HepG2 (cell line): ENCODE results near the gene PAPOLA. TPM values are rescaled to one million over a fixed set of nuclear protein-coding genes. Genes with fewer than 3 reads are reported as not detected.

Experiments used
- CC2D1A ChIP-seq: sonication (generic); formaldehyde crosslinking; IDR thresholded peaks from 2 replicates; pipeline ENCODE4 v1.8.1; 2023; ENCODE audit warnings: mild to moderate bottlenecking, missing genetic modification reagents
- FOXO1 ChIP-seq: sonication (generic); formaldehyde crosslinking; IDR thresholded peaks from 2 replicates; pipeline ENCODE4 v1.4.0; 2020; ENCODE audit warnings: missing genetic modification reagents
- TMF1 ChIP-seq: sonication (generic); formaldehyde crosslinking; IDR thresholded peaks from 2 replicates; pipeline ENCODE4 v1.8.1; 2022; ENCODE audit warnings: low read depth, missing genetic modification reagents
- ZNF326 ChIP-seq: sonication (generic); formaldehyde crosslinking; IDR thresholded peaks from 2 replicates; pipeline ENCODE4 v1.4.0; 2020; ENCODE audit warnings: missing genetic modification reagents, borderline replicate concordance
- ZNF367 ChIP-seq: sonication (generic); formaldehyde crosslinking; IDR thresholded peaks from 2 replicates; pipeline ENCODE4 v1.4.0; 2020; ENCODE audit warnings: missing genetic modification reagents, borderline replicate concordance
- ZNF441 ChIP-seq: sonication (generic); formaldehyde crosslinking; IDR thresholded peaks from 2 replicates; pipeline ENCODE4 v1.7.0; 2021; ENCODE audit warnings: missing genetic modification reagents, borderline replicate concordance
- ZNF550 ChIP-seq: sonication (generic); formaldehyde crosslinking; IDR thresholded peaks from 2 replicates; pipeline ENCODE4 v1.4.0; 2020; ENCODE audit warnings: mild to moderate bottlenecking, missing genetic modification reagents, borderline replicate concordance
- polyA plus RNA-seq, 8 experiments: library from polyadenylated mRNA; depleted of rRNA in 3 of 8; stranded (reverse) in 7 of 8; unstranded in 1 of 8; fragments of >200 nt; fragmentation: Illumina TruSeq in 4 of 8; extraction: Trizol in 4 of 8; gene quantifications; 2 replicates each; pipeline versions ENCODE4 v1.2.1 to v1.2.3, GENCODE V29; 2011 to 2016; ENCODE audit warnings: low read depth in 4 of 8, missing spikeins in 1 of 8, mixed read lengths in 1 of 8; ENCODE audit not compliant: insufficient read depth in 1 of 8
- total RNA-seq, 5 experiments: library from RNA; depleted of rRNA; stranded (reverse); fragments of >200 nt; fragmentation: Illumina TruSeq; extraction: Trizol; gene quantifications; 2 replicates each; pipeline ENCODE4 v1.2.3, GENCODE V29; 2016; ENCODE audit warnings: low read depth in 1 of 5
- TF ChIP-seq, protein P1 (sequence below): sonication (generic); formaldehyde crosslinking; IDR thresholded peaks from 2 replicates; pipeline ENCODE4 v1.4.0; 2020; ENCODE audit warnings: missing genetic modification reagents, low read depth, mild to moderate bottlenecking, borderline replicate concordance
- TF ChIP-seq, protein P2 (sequence below): sonication (generic); formaldehyde crosslinking; conservative IDR thresholded peaks from 2 replicates; pipeline ENCODE4 v1.4.0; 2020; ENCODE audit warnings: missing genetic modification reagents
- TF ChIP-seq, protein P3 (sequence below): sonication (generic); formaldehyde crosslinking; IDR thresholded peaks from 2 replicates; pipeline ENCODE4 v1.8.1; 2022; ENCODE audit warnings: low read depth, mild to moderate bottlenecking, missing genetic modification reagents
- TF ChIP-seq, protein P4 (sequence below): sonication (generic); formaldehyde crosslinking; IDR thresholded peaks from 2 replicates; pipeline ENCODE4 v1.8.0; 2023; ENCODE audit warnings: mild to moderate bottlenecking, missing genetic modification reagents
- TF ChIP-seq, protein P5 (sequence below): sonication (generic); formaldehyde crosslinking; IDR thresholded peaks from 2 replicates; pipeline ENCODE4 v1.4.0; 2020; ENCODE audit warnings: missing genetic modification reagents; ENCODE audit errors: not compliant biosample characterization

PAPOLA gene
- total and polyA plus RNA-seq, 2 of the 13 experiments (the other 11 are each of a cell fraction or from before 2014, with no cell fraction given) = 103 to 151 TPM

DNA sequence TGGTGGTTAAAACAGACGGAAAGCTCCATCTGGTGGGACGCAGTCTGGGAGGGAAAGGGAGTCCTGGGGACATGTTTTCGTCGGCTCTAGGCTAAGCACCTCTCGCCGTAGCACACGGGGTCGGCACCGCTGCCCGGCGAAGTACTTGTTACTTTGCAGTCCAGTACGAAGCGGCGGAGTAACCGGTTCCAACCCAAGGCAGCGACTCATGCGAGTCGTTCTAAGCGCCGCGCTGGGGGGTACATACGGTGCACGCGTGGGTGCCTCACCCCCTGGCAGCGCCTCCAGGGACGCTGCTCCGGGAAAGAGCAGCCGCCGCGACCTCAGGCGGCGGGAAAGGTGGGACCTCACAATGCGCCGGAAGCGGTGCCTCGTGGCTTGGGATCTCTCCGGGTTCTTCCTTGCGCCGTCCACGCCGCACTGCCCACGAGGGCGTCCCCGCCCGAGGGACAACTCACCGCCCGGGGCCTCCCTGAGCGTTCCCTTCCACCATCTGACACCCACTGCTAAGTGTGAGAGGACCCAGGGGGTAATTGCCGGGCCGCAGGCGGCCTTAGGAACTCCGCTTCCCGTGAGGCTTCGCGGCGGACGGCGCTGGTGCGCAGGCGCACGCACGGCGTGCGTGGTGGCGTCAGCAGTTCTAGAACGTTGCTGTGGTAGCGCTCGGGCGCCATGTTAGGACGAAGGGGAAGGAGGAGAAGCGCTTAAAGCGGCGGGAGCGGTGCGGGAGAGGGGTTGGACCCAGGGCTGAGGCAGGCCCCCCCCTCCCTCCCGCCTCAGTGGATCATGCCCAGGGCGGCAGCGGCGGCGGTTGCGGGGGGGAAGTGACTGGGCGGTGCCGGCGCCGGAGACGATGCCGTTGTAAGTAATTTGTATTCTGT is at the start of gene PAPOLA (continued):
- TF ChIP-seq, protein P1, sequence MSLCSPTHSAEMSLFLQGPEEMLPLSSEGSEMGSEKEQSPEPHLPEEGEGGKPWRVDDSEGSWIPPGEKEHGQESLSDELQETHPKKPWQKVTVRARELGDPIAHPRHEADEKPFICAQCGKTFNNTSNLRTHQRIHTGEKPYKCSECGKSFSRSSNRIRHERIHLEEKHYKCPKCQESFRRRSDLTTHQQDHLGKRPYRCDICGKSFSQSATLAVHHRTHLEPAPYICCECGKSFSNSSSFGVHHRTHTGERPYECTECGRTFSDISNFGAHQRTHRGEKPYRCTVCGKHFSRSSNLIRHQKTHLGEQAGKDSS (CRISPR knock-in tag) = no peak; the same call in 1 of the 2 replicates
- TF ChIP-seq, protein P2, sequence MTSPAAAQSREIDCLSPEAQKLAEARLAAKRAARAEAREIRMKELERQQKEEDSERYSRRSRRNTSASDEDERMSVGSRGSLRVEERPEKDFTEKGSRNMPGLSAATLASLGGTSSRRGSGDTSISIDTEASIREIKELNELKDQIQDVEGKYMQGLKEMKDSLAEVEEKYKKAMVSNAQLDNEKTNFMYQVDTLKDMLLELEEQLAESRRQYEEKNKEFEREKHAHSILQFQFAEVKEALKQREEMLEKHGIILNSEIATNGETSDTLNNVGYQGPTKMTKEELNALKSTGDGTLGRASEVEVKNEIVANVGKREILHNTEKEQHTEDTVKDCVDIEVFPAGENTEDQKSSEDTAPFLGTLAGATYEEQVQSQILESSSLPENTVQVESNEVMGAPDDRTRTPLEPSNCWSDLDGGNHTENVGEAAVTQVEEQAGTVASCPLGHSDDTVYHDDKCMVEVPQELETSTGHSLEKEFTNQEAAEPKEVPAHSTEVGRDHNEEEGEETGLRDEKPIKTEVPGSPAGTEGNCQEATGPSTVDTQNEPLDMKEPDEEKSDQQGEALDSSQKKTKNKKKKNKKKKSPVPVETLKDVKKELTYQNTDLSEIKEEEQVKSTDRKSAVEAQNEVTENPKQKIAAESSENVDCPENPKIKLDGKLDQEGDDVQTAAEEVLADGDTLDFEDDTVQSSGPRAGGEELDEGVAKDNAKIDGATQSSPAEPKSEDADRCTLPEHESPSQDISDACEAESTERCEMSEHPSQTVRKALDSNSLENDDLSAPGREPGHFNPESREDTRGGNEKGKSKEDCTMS (CRISPR knock-in tag) = no peak
- TF ChIP-seq ZNF550 (CRISPR knock-in tag) = no peak; the same call in 1 of the 2 replicates
- TF ChIP-seq ZNF326 (CRISPR knock-in tag) = no peak
- TF ChIP-seq, protein P3, sequence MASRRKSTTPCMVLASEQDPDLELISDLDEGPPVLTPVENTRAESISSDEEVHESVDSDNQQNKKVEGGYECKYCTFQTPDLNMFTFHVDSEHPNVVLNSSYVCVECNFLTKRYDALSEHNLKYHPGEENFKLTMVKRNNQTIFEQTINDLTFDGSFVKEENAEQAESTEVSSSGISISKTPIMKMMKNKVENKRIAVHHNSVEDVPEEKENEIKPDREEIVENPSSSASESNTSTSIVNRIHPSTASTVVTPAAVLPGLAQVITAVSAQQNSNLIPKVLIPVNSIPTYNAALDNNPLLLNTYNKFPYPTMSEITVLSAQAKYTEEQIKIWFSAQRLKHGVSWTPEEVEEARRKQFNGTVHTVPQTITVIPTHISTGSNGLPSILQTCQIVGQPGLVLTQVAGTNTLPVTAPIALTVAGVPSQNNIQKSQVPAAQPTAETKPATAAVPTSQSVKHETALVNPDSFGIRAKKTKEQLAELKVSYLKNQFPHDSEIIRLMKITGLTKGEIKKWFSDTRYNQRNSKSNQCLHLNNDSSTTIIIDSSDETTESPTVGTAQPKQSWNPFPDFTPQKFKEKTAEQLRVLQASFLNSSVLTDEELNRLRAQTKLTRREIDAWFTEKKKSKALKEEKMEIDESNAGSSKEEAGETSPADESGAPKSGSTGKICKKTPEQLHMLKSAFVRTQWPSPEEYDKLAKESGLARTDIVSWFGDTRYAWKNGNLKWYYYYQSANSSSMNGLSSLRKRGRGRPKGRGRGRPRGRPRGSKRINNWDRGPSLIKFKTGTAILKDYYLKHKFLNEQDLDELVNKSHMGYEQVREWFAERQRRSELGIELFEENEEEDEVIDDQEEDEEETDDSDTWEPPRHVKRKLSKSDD (CRISPR knock-in tag) = no peak
- TF ChIP-seq, protein P4, sequence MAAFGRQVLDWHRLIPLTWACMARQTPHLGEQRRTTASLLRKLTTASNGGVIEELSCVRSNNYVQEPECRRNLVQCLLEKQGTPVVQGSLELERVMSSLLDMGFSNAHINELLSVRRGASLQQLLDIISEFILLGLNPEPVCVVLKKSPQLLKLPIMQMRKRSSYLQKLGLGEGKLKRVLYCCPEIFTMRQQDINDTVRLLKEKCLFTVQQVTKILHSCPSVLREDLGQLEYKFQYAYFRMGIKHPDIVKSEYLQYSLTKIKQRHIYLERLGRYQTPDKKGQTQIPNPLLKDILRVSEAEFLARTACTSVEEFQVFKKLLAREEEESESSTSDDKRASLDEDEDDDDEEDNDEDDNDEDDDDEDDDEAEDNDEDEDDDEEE (CRISPR knock-in tag) = peak; percentile 15; the same call in 1 of the 2 replicates
- TF ChIP-seq, protein P5, sequence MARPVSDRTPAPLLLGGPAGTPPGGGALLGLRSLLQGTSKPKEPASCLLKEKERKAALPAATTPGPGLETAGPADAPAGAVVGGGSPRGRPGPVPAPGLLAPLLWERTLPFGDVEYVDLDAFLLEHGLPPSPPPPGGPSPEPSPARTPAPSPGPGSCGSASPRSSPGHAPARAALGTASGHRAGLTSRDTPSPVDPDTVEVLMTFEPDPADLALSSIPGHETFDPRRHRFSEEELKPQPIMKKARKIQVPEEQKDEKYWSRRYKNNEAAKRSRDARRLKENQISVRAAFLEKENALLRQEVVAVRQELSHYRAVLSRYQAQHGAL (CRISPR knock-in tag) = peak; percentile 56
- TF ChIP-seq CC2D1A = no peak
- peak; percentile 85 for TF ChIP-seq ZNF441 (CRISPR knock-in tag)
- TF ChIP-seq ZNF367 (CRISPR knock-in tag) = no peak
- TF ChIP-seq TMF1 = peak; percentile 53; the same call in 1 of the 2 replicates
- peak; percentile 11; the same call in 1 of the 2 replicates for TF ChIP-seq FOXO1 (CRISPR knock-in tag)
